ENCODE results near the gene DGKZ.

DGKZ gene

DNA sequence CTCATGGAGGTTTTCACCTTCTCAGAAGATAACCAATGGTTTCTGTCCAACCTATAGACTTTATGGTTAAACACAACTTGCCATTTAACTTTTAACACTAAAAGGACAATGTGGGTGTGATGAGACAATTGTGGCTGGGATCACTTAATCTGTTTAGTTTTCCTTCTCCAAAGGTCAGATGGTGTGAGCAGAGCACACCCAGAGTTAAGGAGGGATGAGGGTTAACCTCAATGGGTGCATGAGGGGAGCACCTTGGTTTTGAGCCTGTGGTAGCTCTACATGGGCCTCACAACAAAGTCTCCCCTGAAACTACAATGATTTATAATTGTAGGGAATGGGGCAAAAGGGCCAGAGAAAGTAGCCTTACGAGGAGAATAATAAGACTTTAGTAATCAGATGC, 73.2 kb downstream of the DGKZ start:
- Mint-ChIP-seq H3K4me1 (ENCODE audit: low read depth) (peaks cover 6% of the 10 kb centered on the region), H3K27me3 (no peaks in the 10 kb centered on the region), H3K4me3 (no peak overlapping the region), H3K9me3 (no peaks in the 10 kb centered on the region), H3K36me3 (ENCODE audit: low read depth) (peaks cover 72% of the 10 kb centered on the region), H3K27ac (no peak overlapping the region)
- no peak for DNase-seq

DNA sequence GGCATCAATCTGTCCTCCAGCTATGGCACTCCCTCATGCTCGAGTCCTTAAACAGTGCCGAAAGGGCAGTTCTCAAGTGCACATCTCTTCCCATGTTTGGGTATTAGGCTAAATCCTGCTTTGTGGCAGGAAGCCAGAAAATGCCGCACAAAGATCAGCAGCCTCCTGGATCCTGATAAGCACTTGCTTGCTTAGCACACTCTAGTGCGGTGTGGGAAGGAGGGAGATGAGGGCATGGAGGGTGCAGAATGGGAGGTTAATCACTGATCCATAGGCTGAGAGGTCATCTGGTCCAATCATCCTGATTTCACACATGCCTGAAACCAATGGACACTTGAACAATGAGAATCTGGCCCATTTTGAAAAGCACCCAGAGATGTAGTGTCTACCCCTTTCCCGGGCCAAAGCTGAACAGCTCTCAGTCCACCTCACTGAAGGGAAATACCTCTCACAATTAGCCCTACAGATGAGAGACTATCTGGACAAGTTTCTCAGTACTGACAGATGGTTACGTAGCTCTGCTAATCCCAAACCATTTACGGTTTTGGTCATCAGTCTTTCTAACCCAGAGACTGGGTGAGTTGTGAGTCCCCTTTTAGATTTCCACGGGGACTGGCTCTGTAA, 74.1 kb downstream of the DGKZ start:
- Mint-ChIP-seq H3K4me1 (ENCODE audit: low read depth) (no peaks in the 10 kb centered on the region), H3K27me3 (no peaks in the 10 kb centered on the region), H3K4me3 (no peak overlapping the region), H3K36me3 (ENCODE audit: low read depth) (peaks cover 63% of the 10 kb centered on the region), H3K27ac (no peak overlapping the region), H3K9me3 (no peaks in the 10 kb centered on the region)
- no peak for DNase-seq

DNA sequence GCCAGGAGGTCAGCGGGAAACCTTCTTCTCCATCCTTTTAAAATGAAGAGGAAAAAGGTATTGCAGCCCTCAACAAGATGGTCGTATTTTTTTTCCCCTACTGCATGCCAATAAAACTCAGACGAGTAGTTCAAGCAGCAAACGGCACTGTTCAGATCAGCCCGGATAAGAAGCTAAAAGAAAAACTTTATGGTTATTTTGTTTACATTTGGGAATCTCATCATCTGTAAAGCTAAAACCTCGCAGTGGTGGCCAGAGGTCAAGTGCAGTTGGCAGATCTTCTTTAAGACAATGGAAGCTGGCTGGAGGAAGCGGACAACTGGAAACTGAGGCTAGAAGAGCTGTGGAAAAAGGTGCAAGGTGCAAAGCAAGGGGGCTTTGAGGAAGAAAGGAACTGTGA, 75.3 kb downstream of the DGKZ start:
- no peak overlapping the region for H3K27ac Mint-ChIP-seq
- no peaks in the 10 kb centered on the region for H3K9me3 Mint-ChIP-seq
- DNase-seq: no peak
- no peaks in the 10 kb centered on the region for H3K4me1 Mint-ChIP-seq (ENCODE audit: low read depth)
- H3K4me3 Mint-ChIP-seq: no peak overlapping the region
- no peaks in the 10 kb centered on the region for H3K27me3 Mint-ChIP-seq
- H3K36me3 Mint-ChIP-seq (ENCODE audit: low read depth): peaks cover 63% of the 10 kb centered on the region

DNA sequence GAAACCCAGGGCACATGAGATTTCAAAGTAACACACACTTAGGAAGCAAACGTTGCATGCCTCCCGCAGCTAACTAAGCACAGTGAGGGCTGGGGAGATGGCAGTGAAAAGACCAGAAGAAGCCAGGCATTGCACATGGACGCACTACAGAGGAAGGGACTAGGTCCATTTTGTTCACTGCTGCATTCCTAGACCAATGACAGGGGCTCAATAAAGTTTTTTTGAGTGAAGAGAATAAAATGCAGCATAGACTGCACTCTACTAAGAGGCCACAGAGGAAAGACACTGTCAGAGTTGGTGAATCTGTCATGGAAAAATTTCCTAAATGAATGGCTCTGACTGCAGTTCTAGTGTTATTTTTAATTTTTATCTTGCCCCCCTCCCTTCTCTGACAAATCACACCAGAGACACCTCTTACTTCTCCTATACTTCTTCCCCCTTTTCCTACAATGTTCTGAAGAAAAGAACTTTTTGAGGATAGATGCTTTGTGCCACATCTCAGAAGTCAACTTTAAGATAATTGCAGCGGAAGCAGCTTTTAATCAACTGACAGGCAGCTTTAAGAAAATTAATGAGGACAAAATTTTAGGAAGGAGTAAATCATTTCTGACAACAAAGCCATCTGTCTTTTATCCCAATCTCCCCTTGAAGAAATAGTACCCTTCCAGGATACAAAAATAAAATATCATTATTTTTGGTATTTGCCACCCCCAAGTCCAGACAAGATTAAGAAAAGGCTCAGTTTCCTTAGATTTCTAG, 79.1 kb downstream of the DGKZ start:
- peaks cover 75% of the 10 kb centered on the region for H3K36me3 Mint-ChIP-seq (ENCODE audit: low read depth)
- H3K27me3 Mint-ChIP-seq: no peaks in the 10 kb centered on the region
- H3K4me3 Mint-ChIP-seq: no peak overlapping the region
- no peaks in the 10 kb centered on the region for H3K9me3 Mint-ChIP-seq
- H3K4me1 Mint-ChIP-seq (ENCODE audit: low read depth): no peaks in the 10 kb centered on the region
- H3K27ac Mint-ChIP-seq: no peak overlapping the region
- DNase-seq: no peak

DNA sequence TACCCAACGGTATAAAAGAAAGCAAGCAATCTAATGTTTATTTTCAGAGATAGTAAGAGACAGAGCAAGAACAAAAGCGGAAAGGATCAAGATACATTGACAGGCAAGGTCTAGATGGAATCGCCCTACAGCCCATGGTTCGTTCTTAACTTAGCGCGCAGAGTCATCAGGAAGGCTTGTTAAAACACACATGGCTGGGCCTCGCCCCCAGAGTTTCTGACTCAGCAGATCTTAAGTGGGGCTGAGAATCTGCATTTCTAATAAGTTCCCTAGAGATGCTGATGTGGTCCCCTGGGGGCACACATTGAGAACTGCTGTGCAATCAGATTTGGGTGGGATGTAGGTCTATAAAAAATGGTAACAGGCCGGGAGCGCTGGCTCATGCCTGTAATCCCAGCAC, 80.1 kb downstream of the DGKZ start:
- H3K27me3 Mint-ChIP-seq: no peaks in the 10 kb centered on the region
- no peaks in the 10 kb centered on the region for H3K9me3 Mint-ChIP-seq
- H3K27ac Mint-ChIP-seq: no peak overlapping the region
- H3K4me3 Mint-ChIP-seq: no peak overlapping the region
- peaks cover 72% of the 10 kb centered on the region for H3K36me3 Mint-ChIP-seq (ENCODE audit: low read depth)
- no peak for DNase-seq
- H3K4me1 Mint-ChIP-seq (ENCODE audit: low read depth): no peaks in the 10 kb centered on the region

DNA sequence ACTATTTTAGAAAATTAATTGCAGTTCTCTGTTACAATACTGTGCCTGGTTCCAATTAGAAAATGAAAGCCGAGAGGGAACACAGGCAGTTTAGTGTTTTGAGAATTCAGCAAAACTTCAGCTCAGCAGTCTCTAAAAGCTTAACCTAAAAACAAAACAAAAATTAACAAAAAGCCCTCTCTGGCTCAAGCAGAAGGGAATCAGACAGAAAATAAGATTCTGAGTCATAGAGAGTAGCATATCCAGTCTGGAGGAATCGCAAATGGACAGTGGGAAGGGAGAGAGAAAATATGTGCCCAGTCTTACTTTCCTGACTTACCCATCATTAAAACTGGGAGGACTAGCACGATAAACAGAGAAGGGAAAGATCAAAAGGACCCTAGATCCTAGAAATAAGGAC, 82.5 kb downstream of the DGKZ start:
- H3K36me3 Mint-ChIP-seq (ENCODE audit: low read depth): peaks cover 76% of the 10 kb centered on the region
- H3K9me3 Mint-ChIP-seq: no peaks in the 10 kb centered on the region
- H3K4me1 Mint-ChIP-seq (ENCODE audit: low read depth): no peaks in the 10 kb centered on the region
- H3K27me3 Mint-ChIP-seq: no peaks in the 10 kb centered on the region
- no peak overlapping the region for H3K27ac Mint-ChIP-seq
- no peak overlapping the region for H3K4me3 Mint-ChIP-seq
- no peak for DNase-seq

Measured in activated T-cell treated with anti-CD3 and anti-CD28 coated beads, Interleukin-2, amount 50 U/mL, for 24 hours (primary cell).